ENCODE results near the gene RAB11FIP3.

Gene RAB11FIP3

DNA sequence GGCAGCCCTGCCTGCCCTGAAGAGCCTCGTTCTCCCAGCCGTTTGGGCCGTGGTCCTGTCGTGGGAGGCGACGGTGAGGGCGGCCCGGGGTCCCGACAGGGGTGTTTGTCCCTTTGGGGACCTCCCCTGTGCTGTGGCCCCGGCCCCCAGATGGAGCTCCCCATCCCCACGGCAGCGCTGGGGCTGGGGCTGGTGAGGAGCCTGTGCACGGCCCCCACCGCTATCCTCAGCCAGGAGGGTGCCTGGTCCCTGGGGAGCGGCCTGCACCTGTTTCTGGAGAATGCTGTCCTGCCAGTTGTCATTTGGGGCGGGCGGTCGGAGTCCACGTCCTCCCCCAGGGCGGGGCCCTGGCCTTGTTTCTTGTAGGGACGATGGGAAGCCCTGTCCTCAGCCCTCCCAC lies 108.7 kb downstream of the RAB11FIP3 start:
- no peak for DNase-seq (ENCODE audit: extremely low read depth, low read depth)
- TF ChIP-seq, protein P1, sequence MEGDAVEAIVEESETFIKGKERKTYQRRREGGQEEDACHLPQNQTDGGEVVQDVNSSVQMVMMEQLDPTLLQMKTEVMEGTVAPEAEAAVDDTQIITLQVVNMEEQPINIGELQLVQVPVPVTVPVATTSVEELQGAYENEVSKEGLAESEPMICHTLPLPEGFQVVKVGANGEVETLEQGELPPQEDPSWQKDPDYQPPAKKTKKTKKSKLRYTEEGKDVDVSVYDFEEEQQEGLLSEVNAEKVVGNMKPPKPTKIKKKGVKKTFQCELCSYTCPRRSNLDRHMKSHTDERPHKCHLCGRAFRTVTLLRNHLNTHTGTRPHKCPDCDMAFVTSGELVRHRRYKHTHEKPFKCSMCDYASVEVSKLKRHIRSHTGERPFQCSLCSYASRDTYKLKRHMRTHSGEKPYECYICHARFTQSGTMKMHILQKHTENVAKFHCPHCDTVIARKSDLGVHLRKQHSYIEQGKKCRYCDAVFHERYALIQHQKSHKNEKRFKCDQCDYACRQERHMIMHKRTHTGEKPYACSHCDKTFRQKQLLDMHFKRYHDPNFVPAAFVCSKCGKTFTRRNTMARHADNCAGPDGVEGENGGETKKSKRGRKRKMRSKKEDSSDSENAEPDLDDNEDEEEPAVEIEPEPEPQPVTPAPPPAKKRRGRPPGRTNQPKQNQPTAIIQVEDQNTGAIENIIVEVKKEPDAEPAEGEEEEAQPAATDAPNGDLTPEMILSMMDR (IDR thresholded peaks at IDR 0.05; ENCODE audit: low read depth, low read length), result no peak

DNA sequence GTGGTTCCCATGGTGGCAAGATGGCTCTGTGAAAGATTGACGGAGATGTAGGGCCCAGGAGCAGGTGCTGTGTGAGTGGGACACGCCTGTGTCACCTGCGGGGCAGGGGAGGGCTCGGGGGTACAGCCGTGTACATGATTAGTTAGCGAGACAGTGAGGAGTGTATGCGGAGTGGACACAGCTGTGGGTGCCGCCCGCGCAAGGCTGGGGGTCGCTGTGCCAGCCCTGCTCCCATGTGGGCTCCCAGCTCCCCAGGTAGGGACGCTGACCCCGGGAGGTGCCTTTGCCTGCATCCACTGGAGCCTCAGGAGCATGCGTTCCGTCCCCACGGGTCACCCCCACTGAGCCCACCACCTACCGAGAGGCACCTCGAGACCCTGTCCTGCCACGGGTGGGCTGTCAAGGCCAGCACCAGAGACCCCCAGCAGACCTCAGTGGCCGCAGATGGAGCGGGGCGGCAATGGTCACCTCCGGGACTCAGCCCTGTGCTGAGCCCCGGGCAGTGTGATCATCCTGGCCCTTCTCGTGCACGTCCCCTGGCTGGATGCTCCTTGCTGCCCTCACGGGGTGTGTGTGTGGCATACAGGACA lies 109.5 kb downstream of the RAB11FIP3 start:
- TF ChIP-seq, protein P1 (IDR thresholded peaks at IDR 0.05; ENCODE audit: low read depth, low read length), result no peak
- no peak for DNase-seq (ENCODE audit: extremely low read depth, low read depth)

DNA sequence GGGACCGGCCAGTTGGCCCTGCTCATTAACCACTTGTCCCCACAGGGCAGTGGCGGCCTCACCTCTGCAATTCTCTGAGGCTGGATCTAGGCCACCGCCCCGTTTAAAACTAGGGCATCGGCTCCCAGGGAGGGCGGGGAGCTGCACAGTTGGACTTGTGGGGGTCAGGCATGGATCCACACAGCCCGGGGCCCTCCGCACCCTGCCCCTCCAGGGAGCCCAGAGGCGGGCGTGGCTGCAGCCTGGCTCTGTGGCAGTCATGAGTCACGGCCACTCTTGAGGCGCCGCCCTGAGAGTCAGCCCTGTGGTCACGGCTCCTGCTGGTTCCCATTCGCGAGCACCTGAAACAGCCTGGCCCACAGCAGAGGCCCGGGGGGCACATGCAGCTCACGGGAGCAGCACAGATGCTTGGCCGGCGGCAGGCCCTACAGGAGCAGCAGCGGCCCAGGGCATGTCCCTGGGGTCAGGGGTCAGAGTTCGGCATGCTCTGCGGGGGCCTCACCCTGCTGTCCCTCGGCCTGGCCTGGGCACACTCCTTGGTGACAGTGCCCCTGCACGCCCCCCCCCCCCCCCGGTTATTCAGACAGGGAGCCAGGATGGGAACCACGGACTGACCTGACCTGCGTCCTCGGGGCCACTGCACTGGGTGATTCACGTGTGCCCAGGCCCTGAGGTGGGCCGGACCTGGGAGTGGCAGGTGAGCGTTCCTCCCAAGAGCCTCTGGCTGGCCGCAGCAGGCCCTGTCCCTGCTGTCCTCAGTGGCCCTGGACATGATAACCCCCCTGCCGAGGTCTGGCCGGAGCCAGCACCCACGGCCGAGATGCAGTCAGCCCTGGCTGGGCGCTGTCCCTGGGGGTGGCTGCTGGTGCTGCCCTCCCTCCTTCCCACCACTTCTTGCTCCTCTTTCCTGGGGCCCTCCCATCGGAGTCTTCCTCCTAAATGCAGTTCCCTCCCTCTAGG lies 110.3 kb downstream of the RAB11FIP3 start:
- TF ChIP-seq, protein P1 (IDR thresholded peaks at IDR 0.05; ENCODE audit: low read depth, low read length), result no peak
- no peak for DNase-seq (ENCODE audit: extremely low read depth, low read depth)

DNA sequence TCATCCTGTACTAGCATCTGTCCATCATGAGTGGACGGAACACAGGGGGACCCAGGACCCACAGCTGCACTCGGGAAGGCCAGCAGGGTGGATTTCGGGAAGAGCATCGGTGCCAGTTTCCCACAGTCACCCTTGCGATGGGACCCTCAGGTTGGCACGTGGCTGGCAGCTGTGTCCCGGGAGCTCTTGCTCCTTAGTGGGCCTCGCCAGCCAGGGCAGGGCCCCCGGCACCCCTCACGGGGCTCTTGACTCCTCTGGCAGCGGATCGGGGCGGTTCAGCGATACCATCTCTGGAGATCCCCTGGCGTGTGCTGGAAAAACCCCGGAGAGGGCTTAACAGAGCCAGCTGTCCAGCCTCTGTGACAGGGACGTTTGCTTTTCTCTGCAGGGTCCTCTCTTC lies 111.3 kb downstream of the RAB11FIP3 start:
- TF ChIP-seq, protein P1 (IDR thresholded peaks at IDR 0.05; ENCODE audit: low read depth, low read length), result no peak

DNA sequence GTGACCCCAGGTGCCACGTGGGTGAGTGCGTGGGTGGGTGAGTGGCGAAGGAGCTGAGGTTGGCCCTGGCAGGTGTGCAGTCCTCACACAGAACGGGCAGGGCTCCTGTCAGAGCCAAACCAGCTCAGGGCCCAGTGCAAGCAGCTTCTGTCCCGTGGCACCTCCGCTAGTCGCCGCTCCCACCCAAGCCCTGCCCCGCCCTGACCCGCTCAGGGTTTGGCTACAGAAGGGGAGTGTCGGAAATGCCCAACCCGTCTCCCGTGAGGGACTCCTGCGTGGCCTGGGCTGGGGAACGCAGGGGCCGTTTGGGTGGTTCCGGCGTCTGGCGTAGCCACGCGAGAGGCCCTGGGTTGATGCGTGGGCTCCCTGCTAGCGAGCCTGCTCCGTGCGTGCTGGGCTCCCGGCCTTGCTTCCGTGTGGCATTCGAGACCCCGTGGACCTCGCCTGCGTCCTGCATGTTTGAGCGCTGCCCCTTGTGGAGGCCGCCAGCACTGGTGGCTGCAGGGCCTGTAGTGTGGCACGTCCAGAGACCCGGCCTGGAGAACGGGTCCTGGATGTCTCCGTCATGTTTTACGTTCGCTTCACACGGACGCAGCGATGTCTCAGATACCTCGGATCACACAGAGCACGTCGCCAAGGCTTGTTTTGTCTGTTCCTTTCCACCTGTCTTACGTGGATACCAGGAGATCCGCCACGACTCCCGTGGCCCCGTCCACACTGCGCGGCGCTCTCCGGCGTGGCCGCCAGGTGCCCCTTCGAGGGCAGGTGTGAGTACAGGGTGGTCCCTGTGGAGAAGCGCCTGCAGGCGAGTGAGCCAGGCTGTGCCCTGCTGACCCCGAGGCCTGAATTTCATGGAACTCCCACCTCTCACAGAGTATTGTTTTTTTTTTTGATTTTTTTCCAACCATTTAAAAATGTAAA lies 112.2 kb downstream of the RAB11FIP3 start:
- TF ChIP-seq, protein P1 (IDR thresholded peaks at IDR 0.05; ENCODE audit: low read depth, low read length), result no peak
- DNase-seq (ENCODE audit: extremely low read depth, low read depth), result no peak

More for the DNA sequence above, 111.3 kb downstream of the RAB11FIP3 start:
- DNase-seq (ENCODE audit: extremely low read depth, low read depth), result no peak

DNA sequence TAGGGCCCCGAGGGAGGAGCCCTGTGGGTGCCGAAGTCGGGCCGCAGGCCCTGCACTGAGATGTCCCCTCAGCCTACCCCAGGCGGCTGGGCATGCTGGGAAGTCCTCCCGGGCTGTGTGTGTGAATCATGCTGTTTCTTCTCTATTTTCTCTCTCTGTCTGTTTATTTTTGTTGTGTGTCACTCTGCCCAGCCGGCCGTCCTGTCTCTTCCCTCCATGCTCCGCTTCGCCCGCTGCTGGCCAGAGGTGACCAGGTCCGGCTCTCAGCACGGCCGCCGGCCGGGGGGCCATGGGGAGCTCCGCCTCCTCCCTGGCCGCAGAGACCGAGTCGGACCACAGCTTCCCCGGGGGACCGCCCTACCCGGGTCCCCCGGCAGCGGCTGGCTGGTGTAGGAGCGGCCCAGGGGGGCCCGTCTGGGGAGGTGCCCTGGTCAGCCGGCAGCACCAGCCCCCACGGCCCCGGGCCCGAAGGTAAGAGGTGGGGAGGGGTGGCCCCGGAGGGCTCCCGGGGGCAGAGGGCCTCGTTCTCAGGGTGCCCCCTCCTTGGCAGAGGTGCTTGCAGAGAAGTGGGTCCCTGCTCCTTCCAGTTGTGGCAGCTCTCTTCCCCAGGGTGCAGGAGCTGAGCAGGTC lies 114.6 kb downstream of the RAB11FIP3 start:
- no peak for DNase-seq (ENCODE audit: extremely low read depth, low read depth)

More for the DNA sequence above, 114.6 kb downstream of the RAB11FIP3 start:
- TF ChIP-seq, protein P1 (IDR thresholded peaks at IDR 0.05; ENCODE audit: low read depth, low read length), result no peak
